WTC11 (cell line): ENCODE measurements around the gene MYO15A. TPM values are rescaled to one million over a fixed set of nuclear protein-coding genes. Genes with fewer than 3 reads are reported as not detected.

Experiments
- ATAC-seq: fragments of 200-7000 bp; cut with Tn5 transposase; 2 replicates; pipeline ENCODE4 v1.10.0; 2021; ENCODE audit warnings: mild to moderate bottlenecking, moderate library complexity
- CTCF ChIA-PET: fragments of 300-600 bp; sonication (Branson Sonifier 250); formaldehyde crosslinking; loops from one replicate; lab custom pipeline; 2021; ENCODE audit warnings: antibody characterized with exemption; lab: Charles Lee
- POLR2A ChIA-PET: fragments of 350-600 bp; sonication (Branson Sonifier 250); formaldehyde crosslinking; loops from one replicate; lab custom pipeline; 2021; ENCODE audit warnings: antibody characterized with exemption; lab: Charles Lee
- DNase-seq: peaks from one replicate; pipeline ENCODE4 v3.0.0; 2021; ENCODE audit warnings: low spot score
- H3K27ac Mint-ChIP-seq: 2 replicates; pipeline ENCODE4 v1.8.0; 2021; ENCODE audit warnings: mixed read lengths
- H3K27me3 Mint-ChIP-seq: 2 replicates; pipeline ENCODE4 v1.8.0; 2021; ENCODE audit warnings: low read depth, mild to moderate bottlenecking, moderate library complexity, mixed read lengths
- H3K36me3 Mint-ChIP-seq: 2 replicates; pipeline ENCODE4 v1.8.0; 2021; ENCODE audit warnings: mixed read lengths
- H3K4me1 Mint-ChIP-seq: 2 replicates; pipeline ENCODE4 v1.8.0; 2022; ENCODE audit warnings: mixed read lengths
- H3K4me3 Mint-ChIP-seq: 2 replicates; pipeline ENCODE4 v1.8.0; 2021; ENCODE audit warnings: mild to moderate bottlenecking, moderate library complexity, mixed read lengths
- H3K9me3 Mint-ChIP-seq: 2 replicates; pipeline ENCODE4 v1.8.0; 2021; ENCODE audit warnings: mixed read lengths
- ATF1 ChIP-seq: sonication (generic); formaldehyde crosslinking; IDR thresholded peaks from 2 replicates; pipeline ENCODE4 v1.8.1; 2023; ENCODE audit warnings: mild to moderate bottlenecking, moderate library complexity, missing genetic modification reagents
- ELF4 ChIP-seq: sonication (generic); formaldehyde crosslinking; IDR thresholded peaks from 2 replicates; pipeline ENCODE4 v1.8.1; 2022; ENCODE audit warnings: low read depth, mild to moderate bottlenecking, moderate library complexity, missing genetic modification reagents
- GABPB1 ChIP-seq: sonication (generic); formaldehyde crosslinking; IDR thresholded peaks from 2 replicates; pipeline ENCODE4 v1.8.1; 2023; ENCODE audit warnings: mild to moderate bottlenecking, missing genetic modification reagents
- KAT7 ChIP-seq: sonication (generic); formaldehyde crosslinking; IDR thresholded peaks from 2 replicates; pipeline ENCODE4 v1.8.1; 2023; ENCODE audit warnings: missing genetic modification reagents, mild to moderate bottlenecking, borderline replicate concordance
- NR1H2 ChIP-seq: sonication (generic); formaldehyde crosslinking; IDR thresholded peaks from 2 replicates; pipeline ENCODE4 v1.9.0; 2021; ENCODE audit warnings: mild to moderate bottlenecking, moderate library complexity, missing genetic modification reagents
- NR3C1 ChIP-seq: sonication (generic); formaldehyde crosslinking; conservative IDR thresholded peaks from 2 replicates; pipeline ENCODE4 v1.8.1; 2023; ENCODE audit warnings: low read depth, mild to moderate bottlenecking, missing genetic modification reagents
- PRRX2 ChIP-seq: fragments of 250-450 bp; sonication (Bioruptor Pico); IDR thresholded peaks from 2 replicates; pipeline ENCODE4 v1.8.0; 2021; ENCODE audit warnings: mild to moderate bottlenecking
- RORB ChIP-seq: fragments of 250-450 bp; sonication (Bioruptor Pico); IDR thresholded peaks from 2 replicates; pipeline ENCODE4 v1.9.0; 2021; ENCODE audit warnings: mild to moderate bottlenecking
- ZBTB21 ChIP-seq: sonication (generic); formaldehyde crosslinking; IDR thresholded peaks from 2 replicates; pipeline ENCODE4 v1.8.1; 2023; ENCODE audit warnings: mild to moderate bottlenecking, missing genetic modification reagents, borderline replicate concordance
- ZNF138 ChIP-seq: sonication (generic); formaldehyde crosslinking; conservative IDR thresholded peaks from 2 replicates; pipeline ENCODE4 v1.8.1; 2022; ENCODE audit warnings: mild to moderate bottlenecking, moderate library complexity, missing genetic modification reagents
- total RNA-seq: library from RNA; stranded (reverse); gene quantifications from 3 replicates; pipeline ENCODE4 v1.2.3, GENCODE V29; 2021
- TF ChIP-seq, protein P1 (sequence below): fragments of 250-450 bp; sonication (Bioruptor Pico); IDR thresholded peaks from 2 replicates; pipeline ENCODE4 v2.1.2; 2022; ENCODE audit warnings: mild to moderate bottlenecking, moderate library complexity
- TF ChIP-seq, protein P2 (sequence below): sonication (generic); formaldehyde crosslinking; IDR thresholded peaks from 2 replicates; pipeline ENCODE4 v1.8.1; 2023; ENCODE audit warnings: mild to moderate bottlenecking, missing genetic modification reagents, moderate library complexity
- TF ChIP-seq, protein P3 (sequence below): sonication (generic); formaldehyde crosslinking; IDR thresholded peaks from 2 replicates; pipeline ENCODE4 v1.8.0; 2023; ENCODE audit warnings: mild to moderate bottlenecking, missing genetic modification reagents
- TF ChIP-seq, protein P4 (sequence below): sonication (generic); formaldehyde crosslinking; IDR thresholded peaks from 2 replicates; pipeline ENCODE4 v1.8.1; 2023; ENCODE audit warnings: mild to moderate bottlenecking, missing genetic modification reagents
- TF ChIP-seq, protein P5 (sequence below): sonication (generic); formaldehyde crosslinking; IDR thresholded peaks from 2 replicates; pipeline ENCODE4 v1.8.1; 2022; ENCODE audit warnings: missing genetic modification reagents, borderline replicate concordance
- TF ChIP-seq, protein P6 (sequence below): sonication (generic); formaldehyde crosslinking; IDR thresholded peaks from 2 replicates; pipeline ENCODE4 v1.8.1; 2023; ENCODE audit warnings: mild to moderate bottlenecking, moderate library complexity, missing genetic modification reagents

MYO15A gene
- total RNA-seq, 1 experiment from 2014 or later, result 2.6 TPM

DNA sequence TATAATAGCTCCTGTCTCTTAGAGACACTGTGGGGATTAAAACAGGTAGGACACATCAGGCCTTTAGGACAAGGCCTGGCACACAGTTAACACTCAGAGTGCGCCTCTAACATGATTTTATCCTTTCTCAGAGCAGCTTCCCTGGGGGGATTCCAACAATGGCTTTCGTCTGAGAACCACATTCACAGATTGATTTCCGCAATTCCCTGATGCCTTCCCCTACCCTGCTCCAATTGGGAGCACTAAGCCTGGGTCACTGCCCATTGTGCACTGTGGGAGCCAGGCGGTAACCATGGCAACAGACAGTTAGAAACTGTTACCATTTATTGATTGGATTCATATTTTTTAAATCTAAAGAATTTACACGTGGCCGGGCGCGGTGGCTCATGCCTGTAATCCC lies 69.2 kb downstream of the MYO15A start:
- ChIA-PET POLR2A (no interaction called here), CTCF (no interaction called here)
- no peaks in the 10 kb centered on the region for H3K27me3 Mint-ChIP-seq
- peaks cover 12% of the 10 kb centered on the region for H3K4me1 Mint-ChIP-seq
- H3K27ac Mint-ChIP-seq, result no peak overlapping the region
- DNase-seq (no peak), ATAC-seq (no peak)
- H3K4me3 Mint-ChIP-seq, result no peak overlapping the region
- H3K9me3 Mint-ChIP-seq, result no peaks in the 10 kb centered on the region
- no peaks in the 10 kb centered on the region for H3K36me3 Mint-ChIP-seq
- TF ChIP-seq GABPB1 (CRISPR knock-in tag), result no peak
- no peak for TF ChIP-seq NR1H2 (CRISPR knock-in tag)
- TF ChIP-seq, protein P1, sequence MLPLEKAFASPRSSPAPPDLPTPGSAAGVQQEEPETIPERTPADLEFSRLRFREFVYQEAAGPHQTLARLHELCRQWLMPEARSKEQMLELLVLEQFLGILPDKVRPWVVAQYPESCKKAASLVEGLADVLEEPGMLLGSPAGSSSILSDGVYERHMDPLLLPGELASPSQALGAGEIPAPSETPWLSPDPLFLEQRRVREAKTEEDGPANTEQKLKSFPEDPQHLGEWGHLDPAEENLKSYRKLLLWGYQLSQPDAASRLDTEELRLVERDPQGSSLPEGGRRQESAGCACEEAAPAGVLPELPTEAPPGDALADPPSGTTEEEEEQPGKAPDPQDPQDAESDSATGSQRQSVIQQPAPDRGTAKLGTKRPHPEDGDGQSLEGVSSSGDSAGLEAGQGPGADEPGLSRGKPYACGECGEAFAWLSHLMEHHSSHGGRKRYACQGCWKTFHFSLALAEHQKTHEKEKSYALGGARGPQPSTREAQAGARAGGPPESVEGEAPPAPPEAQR, result no peak
- no peak for TF ChIP-seq ZNF138
- no peak for TF ChIP-seq ATF1 (CRISPR knock-in tag)
- TF ChIP-seq, protein P2, sequence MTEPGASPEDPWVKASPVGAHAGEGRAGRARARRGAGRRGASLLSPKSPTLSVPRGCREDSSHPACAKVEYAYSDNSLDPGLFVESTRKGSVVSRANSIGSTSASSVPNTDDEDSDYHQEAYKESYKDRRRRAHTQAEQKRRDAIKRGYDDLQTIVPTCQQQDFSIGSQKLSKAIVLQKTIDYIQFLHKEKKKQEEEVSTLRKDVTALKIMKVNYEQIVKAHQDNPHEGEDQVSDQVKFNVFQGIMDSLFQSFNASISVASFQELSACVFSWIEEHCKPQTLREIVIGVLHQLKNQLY (CRISPR knock-in tag), result no peak
- no peak for TF ChIP-seq RORB (CRISPR knock-in tag)
- TF ChIP-seq, protein P3, sequence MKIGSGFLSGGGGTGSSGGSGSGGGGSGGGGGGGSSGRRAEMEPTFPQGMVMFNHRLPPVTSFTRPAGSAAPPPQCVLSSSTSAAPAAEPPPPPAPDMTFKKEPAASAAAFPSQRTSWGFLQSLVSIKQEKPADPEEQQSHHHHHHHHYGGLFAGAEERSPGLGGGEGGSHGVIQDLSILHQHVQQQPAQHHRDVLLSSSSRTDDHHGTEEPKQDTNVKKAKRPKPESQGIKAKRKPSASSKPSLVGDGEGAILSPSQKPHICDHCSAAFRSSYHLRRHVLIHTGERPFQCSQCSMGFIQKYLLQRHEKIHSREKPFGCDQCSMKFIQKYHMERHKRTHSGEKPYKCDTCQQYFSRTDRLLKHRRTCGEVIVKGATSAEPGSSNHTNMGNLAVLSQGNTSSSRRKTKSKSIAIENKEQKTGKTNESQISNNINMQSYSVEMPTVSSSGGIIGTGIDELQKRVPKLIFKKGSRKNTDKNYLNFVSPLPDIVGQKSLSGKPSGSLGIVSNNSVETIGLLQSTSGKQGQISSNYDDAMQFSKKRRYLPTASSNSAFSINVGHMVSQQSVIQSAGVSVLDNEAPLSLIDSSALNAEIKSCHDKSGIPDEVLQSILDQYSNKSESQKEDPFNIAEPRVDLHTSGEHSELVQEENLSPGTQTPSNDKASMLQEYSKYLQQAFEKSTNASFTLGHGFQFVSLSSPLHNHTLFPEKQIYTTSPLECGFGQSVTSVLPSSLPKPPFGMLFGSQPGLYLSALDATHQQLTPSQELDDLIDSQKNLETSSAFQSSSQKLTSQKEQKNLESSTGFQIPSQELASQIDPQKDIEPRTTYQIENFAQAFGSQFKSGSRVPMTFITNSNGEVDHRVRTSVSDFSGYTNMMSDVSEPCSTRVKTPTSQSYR (CRISPR knock-in tag), result no peak
- TF ChIP-seq NR3C1 (CRISPR knock-in tag), result no peak
- no peak for TF ChIP-seq ELF4 (CRISPR knock-in tag)
- TF ChIP-seq, protein P4, sequence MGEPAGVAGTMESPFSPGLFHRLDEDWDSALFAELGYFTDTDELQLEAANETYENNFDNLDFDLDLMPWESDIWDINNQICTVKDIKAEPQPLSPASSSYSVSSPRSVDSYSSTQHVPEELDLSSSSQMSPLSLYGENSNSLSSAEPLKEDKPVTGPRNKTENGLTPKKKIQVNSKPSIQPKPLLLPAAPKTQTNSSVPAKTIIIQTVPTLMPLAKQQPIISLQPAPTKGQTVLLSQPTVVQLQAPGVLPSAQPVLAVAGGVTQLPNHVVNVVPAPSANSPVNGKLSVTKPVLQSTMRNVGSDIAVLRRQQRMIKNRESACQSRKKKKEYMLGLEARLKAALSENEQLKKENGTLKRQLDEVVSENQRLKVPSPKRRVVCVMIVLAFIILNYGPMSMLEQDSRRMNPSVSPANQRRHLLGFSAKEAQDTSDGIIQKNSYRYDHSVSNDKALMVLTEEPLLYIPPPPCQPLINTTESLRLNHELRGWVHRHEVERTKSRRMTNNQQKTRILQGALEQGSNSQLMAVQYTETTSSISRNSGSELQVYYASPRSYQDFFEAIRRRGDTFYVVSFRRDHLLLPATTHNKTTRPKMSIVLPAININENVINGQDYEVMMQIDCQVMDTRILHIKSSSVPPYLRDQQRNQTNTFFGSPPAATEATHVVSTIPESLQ (CRISPR knock-in tag), result no peak
- TF ChIP-seq PRRX2 (CRISPR knock-in tag), result no peak
- TF ChIP-seq, protein P5, sequence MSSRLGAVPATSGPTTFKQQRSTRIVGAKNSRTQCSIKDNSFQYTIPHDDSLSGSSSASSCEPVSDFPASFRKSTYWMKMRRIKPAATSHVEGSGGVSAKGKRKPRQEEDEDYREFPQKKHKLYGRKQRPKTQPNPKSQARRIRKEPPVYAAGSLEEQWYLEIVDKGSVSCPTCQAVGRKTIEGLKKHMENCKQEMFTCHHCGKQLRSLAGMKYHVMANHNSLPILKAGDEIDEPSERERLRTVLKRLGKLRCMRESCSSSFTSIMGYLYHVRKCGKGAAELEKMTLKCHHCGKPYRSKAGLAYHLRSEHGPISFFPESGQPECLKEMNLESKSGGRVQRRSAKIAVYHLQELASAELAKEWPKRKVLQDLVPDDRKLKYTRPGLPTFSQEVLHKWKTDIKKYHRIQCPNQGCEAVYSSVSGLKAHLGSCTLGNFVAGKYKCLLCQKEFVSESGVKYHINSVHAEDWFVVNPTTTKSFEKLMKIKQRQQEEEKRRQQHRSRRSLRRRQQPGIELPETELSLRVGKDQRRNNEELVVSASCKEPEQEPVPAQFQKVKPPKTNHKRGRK, result no peak
- TF ChIP-seq KAT7 (CRISPR knock-in tag), result no peak
- TF ChIP-seq, protein P6, sequence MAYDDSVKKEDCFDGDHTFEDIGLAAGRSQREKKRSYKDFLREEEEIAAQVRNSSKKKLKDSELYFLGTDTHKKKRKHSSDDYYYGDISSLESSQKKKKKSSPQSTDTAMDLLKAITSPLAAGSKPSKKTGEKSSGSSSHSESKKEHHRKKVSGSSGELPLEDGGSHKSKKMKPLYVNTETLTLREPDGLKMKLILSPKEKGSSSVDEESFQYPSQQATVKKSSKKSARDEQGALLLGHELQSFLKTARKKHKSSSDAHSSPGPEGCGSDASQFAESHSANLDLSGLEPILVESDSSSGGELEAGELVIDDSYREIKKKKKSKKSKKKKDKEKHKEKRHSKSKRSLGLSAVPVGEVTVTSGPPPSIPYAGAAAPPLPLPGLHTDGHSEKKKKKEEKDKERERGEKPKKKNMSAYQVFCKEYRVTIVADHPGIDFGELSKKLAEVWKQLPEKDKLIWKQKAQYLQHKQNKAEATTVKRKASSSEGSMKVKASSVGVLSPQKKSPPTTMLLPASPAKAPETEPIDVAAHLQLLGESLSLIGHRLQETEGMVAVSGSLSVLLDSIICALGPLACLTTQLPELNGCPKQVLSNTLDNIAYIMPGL (CRISPR knock-in tag), result no peak
- TF ChIP-seq ZBTB21 (CRISPR knock-in tag), result no peak
